K562 (cell line): ENCODE measurements around the gene EXOC6. TPM values are rescaled to one million over a fixed set of nuclear protein-coding genes. Genes with fewer than 3 reads are reported as not detected.

Experiments used
- REST ChIP-seq, 2 experiments: fragments of 450-650 bp; formaldehyde crosslinking in 1 of 2; IDR thresholded peaks; 2 replicates each; pipeline versions ENCODE4 v1.4.0 to v1.6.1; 2014 to 2020; ENCODE audit warnings: mild to moderate bottlenecking in 2 of 2, borderline replicate concordance in 1 of 2, low read depth in 1 of 2
- ZNF24 ChIP-seq: fragments of 450-650 bp; IDR thresholded peaks from 2 replicates; pipeline ENCODE4 v1.6.1; 2016
- polyA plus RNA-seq, 8 experiments: library from polyadenylated mRNA; depleted of rRNA in 4 of 8; stranded (reverse) in 5 of 8; unstranded in 3 of 8; fragments of >200 nt; fragmentation: Nextera tagmentation in 2 of 8; fragmentation: Illumina TruSeq in 1 of 8; extraction: Ambion mirVana in 2 of 8; extraction: Trizol in 1 of 8; gene quantifications; 2 replicates each; pipeline versions ENCODE4 v1.2.1 to v1.2.3, GENCODE V29; 2011 to 2014; ENCODE audit warnings: inconsistent platforms in 1 of 8, missing spikeins in 1 of 8
- total RNA-seq, 7 experiments: library from RNA; depleted of rRNA in 6 of 7; stranded (reverse); fragments of >200 nt in 6 of 7; fragmentation: Illumina TruSeq in 2 of 7; extraction: Trizol in 2 of 7; gene quantifications; 2 replicates each; pipeline versions ENCODE4 v1.2.1 to v1.2.3, GENCODE V29; 2011 to 2021; ENCODE audit warnings: low replicate concordance in 1 of 7

Gene EXOC6
- total and polyA plus RNA-seq, 9 of the 15 experiments (the other 6 are each of a cell fraction or from before 2014, with no cell fraction given), result 13.9 to 42.8 (median 24.9) TPM

GRCh38 chr10:92832121-92832520 lies 16.2 kb upstream of the EXOC6 start (continued):
- TF ChIP-seq REST (IDR thresholded peaks at IDR 0.05; ENCODE audit: borderline replicate concordance), result no peak
- TF ChIP-seq REST (CRISPR knock-in tag; IDR thresholded peaks at IDR 0.05; ENCODE audit: low read depth), result no peak
- peak; percentile 56; the same call in 1 of the 2 replicates for TF ChIP-seq ZNF24
